ENCODE data around the gene PLEKHG1. TPM values are rescaled to one million over a fixed set of nuclear protein-coding genes. Genes with fewer than 3 reads are reported as not detected.

The PLEKHG1 gene
- total and polyA plus RNA-seq, 11 donors, result 2.2 to 27.0 (median 11.3) TPM

- 94 to 95% (median 94%) methylated on average over 4 of the region's 4 CpGs for WGBS, 4 donors
- peaks cover 0 to 3% (median 0%) of the 10 kb centered on the region in 9 donors for H3K27me3 ChIP-seq
- H3K4me3 ChIP-seq, result no peak overlapping the region
- TF ChIP-seq CTCF (IDR thresholded peaks at IDR 0.05), result no peak
- TF ChIP-seq POLR2A (IDR thresholded peaks at IDR 0.05), result no peak
- no peaks in the 10 kb centered on the region for H3K36me3 ChIP-seq
- no peaks in the 10 kb centered on the region for H3K4me1 ChIP-seq
- H3K27ac ChIP-seq, result no peak overlapping the region
- intact Hi-C loops (cut with DNase I), result loop anchor here in 2 of 10 donors (10.0 kb wide), 2 partner anchors 212 to 222 kb away; no protein-coding TSS in a partner anchor
- H3K9me3 ChIP-seq, result no peaks in the 10 kb centered on the region
- no peak for DNase-seq
- no peak for ATAC-seq
Measured at GRCh38 chr6:150593119-150593518, 6.6 kb upstream of the PLEKHG1 start.

DNA sequence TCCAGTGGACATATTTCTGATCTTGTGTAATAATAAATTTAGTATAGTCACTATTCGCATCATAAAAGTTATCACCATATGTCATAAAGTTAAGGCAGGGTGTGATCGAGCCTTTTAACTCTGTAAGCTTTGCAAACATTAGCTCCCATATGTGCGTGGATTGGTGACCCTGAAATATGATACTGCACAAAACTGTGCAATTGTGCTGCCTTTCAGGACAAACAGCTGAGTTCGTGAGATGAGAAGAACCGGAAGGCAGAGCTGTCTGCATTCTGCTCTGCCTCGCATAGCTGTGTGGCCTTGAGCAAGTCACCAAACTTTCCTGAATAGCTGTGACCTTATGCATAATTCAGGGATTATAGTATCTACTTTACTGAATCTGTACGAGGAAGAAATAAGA lies 3.2 kb upstream of the PLEKHG1 start:
- ATAC-seq, result no peak
- DNase-seq, result no peak
- WGBS, 4 donors, result 94 to 97% (median 96%) methylated on average over 7 of the region's 7 CpGs
- intact Hi-C loops (cut with DNase I), result loop anchor here in 3 of 10 donors (5.0 to 10.0 kb wide), 3 partner anchors 179 to 218 kb away; no protein-coding TSS in a partner anchor
- Histone ChIP-seq H3K9me3 (no peaks in the 10 kb centered on the region), H3K27ac (no peak overlapping the region), H3K27me3 (peaks cover 0 to 16% (median 0%) of the 10 kb centered on the region in 9 donors), H3K36me3 (no peaks in the 10 kb centered on the region), H3K4me3 (no peak overlapping the region), H3K4me1 (peaks cover 0 to 21% (median 0%) of the 10 kb centered on the region in 12 donors)
- no peak for TF ChIP-seq POLR2A (IDR thresholded peaks at IDR 0.05)

- no peak overlapping the region for H3K27ac ChIP-seq
- H3K36me3 ChIP-seq, result no peaks in the 10 kb centered on the region
- TF ChIP-seq POLR2A (IDR thresholded peaks at IDR 0.05) (no peak), CTCF (IDR thresholded peaks at IDR 0.05) (no peak)
- ATAC-seq, result no peak
- no peak overlapping the region for H3K4me3 ChIP-seq
- H3K4me1 ChIP-seq, result peaks cover 0 to 22% (median 3%) of the 10 kb centered on the region in 12 donors
- no peaks in the 10 kb centered on the region for H3K9me3 ChIP-seq
- WGBS, 4 donors, result 77 to 91% (median 90%) methylated on average over 4 of the region's 4 CpGs
- H3K27me3 ChIP-seq, result peaks cover 0 to 18% (median 2%) of the 10 kb centered on the region in 9 donors
- intact Hi-C loops (cut with DNase I), result loop anchor here in 3 of 10 donors (5.0 to 10.0 kb wide), 3 partner anchors 181 to 216 kb away; no protein-coding TSS in a partner anchor
- no peak for DNase-seq
Measured at GRCh38 chr6:150598401-150598800, 1.3 kb upstream of the PLEKHG1 start.

DNA sequence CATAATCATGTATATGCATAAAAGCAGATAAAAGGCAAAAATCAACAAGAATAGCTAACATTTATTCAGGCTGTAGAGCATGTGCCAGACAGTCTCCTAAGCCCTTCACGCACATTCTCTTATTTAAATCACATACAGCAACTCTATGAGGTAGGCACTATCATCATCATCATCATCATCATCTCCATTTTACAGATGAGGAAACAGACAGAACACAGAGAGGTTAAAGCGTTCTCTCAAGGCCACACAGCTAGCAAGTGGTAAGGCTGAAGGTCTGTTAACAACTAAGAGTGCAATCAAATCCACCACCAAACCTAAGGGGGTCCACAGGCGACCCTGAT lies 857 bp upstream of the PLEKHG1 start:
- ATAC-seq, result no peak
- peak overlapping the region in 2 of 12 donors; percentile 82 to 91 for H3K4me3 ChIP-seq

More for the DNA sequence above, 857 bp upstream of the PLEKHG1 start:
- H3K4me1 ChIP-seq, result peaks cover 0 to 22% (median 3%) of the 10 kb centered on the region in 12 donors
- intact Hi-C loops (cut with DNase I), result loop anchor here in 3 of 10 donors (5.0 to 10.0 kb wide), 3 partner anchors 182 to 216 kb away; no protein-coding TSS in a partner anchor
- no peaks in the 10 kb centered on the region for H3K36me3 ChIP-seq
- H3K27me3 ChIP-seq, result peaks cover 0 to 18% (median 2%) of the 10 kb centered on the region in 9 donors
- TF ChIP-seq POLR2A (IDR thresholded peaks at IDR 0.05) (no peak), CTCF (IDR thresholded peaks at IDR 0.05) (no peak)
- WGBS, 4 donors, result 92 to 96% (median 93%) methylated on average over 3 of the region's 3 CpGs
- no peaks in the 10 kb centered on the region for H3K9me3 ChIP-seq
- H3K27ac ChIP-seq, result peak overlapping the region in 5 of 12 donors; percentile 78 to 95 (median 85)
- no peak for DNase-seq
